HG03565 (cell line): ENCODE results near the gene CDH11.

Experiments
- ATAC-seq: cut with Tn5 transposase; IDR thresholded peaks from one replicate; pipeline ENCODE4 v1.9.1; 2021; ENCODE audit warnings: mild to moderate bottlenecking, moderate library complexity; ENCODE audit not compliant: unreplicated experiment

The CDH11 gene

DNA sequence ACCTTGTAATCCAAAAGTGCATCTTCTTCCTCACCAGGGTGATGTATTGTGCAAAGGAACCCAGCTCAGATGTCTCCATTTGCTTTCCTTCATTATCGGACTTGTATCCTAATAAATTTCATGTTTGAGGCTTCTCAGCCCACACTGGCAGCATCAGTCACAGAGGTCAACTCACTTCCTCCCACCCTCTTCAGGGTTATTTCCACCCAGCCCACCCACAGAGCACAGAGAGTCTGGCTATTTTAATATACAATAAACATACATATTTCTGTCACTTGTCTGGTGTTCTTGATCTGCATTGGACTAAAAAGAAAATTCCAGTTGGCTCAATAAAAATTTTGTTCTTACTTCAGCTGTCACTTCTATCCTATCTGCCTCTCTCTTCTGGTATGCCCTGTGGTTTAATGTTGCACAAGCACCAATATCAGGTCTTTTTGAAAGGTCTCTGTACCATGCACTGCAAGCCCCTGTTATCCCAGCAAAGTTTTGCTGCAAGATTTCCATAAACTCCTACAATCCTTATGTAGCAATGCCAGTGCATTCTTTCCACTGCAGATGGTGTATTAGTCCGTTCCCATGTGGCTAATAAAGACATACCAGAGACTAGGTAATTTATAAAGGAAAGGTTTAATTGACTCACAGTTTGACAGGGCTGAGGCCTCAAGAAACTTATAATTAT, 201.8 kb downstream of the CDH11 start:
- no peak for ATAC-seq

DNA sequence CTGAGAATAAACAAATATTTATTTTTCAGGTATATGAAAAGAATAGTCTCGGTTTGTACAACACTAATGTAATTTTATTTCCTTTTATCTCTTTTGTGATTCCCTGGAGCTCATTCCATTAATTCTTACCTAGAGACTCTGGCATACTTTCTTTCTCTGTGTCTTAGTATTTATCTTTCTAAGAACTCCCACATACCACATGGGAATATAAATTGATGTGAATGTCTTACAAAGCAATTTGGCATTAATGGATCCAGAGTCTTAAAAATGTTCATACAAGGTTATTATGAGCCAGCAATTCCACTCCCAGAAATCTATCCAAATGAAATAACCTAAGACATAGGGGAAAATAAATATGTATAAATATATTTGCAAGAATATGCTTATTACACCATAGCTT, 202.7 kb downstream of the CDH11 start:
- ATAC-seq: no peak

DNA sequence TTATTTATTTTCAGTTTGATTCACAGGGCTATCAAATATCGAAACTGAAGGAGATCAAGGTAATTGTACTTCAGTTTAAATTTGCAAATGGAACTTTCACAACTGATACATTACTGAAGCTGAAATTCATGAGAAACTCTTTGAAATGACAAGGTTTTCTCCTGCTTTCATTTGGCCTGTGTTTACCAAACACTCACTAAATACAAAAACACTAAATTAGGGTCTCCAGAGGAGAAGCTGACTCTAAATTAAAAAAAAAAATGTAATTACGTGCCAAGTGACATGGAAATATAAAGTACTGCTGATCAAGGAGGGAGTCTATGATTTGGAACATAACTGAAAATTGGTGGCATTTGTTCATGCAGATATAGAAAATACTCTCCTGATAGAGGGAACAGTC, 205.8 kb downstream of the CDH11 start:
- no peak for ATAC-seq

DNA sequence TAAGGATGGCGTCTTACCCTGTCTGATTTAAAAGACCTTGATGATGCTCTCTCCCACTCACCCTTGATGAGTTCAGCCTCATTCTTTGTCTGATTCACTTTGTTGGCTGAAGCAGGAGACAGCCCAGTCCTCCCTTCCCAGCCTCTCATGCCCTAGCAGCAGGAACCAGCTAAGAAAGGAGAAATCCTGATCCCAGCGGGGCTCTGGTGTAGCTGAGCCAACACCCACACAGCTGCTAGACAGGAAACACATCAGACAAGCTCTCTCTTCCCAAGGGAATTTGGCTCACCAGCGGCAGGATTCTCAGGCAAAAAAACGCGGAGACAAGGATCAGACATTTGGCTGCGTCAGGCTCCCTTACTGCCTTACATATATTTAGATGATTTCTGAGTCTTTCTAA, 211.5 kb downstream of the CDH11 start:
- no peak for ATAC-seq

DNA sequence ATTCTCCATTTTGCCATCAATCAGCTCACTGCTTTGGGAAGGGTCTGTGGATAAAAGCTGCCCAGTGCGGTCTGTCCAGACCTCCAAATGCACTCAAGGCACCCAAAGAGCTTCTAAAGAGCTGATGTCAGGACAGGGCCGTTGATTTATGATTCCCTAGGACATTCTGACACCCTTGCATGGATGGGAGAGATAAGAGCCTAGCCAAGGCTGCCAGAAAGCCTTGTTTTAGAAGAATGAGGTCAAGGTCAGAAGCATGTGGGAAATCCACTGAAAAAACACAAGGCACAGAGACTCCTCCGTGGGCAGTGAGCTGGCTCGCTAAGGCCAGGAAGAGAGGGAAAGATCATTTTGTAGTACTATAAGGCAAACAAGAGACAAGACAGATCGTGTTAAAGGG, 214.0 kb downstream of the CDH11 start:
- no peak for ATAC-seq

DNA sequence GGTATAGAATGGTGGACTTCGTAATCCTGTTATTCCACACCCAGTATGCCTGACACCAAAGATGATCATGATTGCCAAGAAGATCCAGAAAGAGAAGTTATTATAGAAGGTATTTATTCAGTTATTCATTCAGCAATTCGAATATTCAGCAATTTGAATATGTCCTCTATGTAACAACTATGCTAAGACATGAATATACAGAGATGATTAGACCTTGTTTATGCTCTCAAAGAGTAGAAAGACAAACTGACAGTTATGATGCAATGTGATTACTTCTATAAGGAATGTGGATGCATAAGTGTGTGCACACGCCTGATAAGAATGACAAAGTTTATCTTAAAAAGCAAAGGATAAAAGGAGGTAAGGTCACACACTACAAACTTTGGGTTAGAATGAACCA, 218.1 kb downstream of the CDH11 start:
- ATAC-seq: no peak

DNA sequence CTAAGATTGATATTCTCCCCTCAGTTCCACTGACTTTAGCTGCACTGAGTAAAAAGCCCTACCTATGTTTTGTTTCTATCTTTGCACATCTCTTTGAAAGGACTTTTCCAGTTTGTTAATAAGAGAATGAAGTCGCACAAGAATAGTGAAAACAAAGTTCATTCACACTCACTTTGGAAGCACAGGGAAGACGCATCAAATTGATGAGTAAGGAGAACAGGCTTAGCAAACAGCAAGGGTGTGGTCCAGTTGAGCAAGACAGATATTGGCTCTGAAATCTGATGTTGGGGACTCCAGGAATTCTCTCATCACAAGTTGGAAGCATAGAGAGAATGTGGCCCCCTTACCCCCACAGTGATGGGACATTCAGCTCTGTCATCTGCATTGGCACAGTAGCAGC, 221.3 kb downstream of the CDH11 start:
- ATAC-seq: no peak

DNA sequence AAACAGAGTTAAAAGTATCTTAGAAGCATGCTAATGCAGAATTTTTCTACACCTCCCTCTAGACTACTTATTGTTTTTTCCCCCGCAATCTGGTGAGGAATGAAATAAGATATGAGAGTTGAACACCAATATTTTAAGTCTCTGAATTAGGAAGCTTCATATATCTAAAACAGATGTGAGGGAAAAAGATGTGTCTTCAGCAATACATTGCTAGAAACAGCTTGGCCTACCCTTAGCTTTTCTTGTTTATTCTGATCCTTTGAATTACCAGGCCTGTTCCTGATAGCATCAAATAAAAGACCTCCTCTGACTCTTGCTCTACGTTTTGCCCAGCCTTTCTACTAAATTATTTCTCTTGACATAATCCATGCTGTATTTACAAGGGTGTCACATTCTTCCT, 221.8 kb downstream of the CDH11 start:
- ATAC-seq: no peak

DNA sequence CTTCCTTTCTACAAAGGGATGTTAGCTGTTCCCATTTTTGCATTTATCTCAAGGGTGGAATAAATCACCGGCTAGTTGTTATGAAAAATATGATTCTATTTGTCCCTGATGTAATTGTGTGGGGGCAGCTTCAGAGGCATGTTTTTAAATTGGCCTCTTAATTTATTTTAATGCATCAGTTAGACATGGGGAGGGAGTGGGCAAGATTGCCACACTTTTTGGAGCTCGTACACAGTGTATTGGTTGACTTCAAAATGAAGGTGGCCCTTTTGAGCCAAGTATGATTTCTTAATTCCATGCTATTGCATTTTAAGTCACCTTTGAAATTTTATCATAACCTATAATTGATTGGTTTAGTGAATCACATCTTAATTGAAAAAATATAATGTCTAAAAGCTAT, 223.7 kb downstream of the CDH11 start:
- no peak for ATAC-seq
